GM12873 (cell line): Measurements from ENCODE around the gene PATL2.

Experiments used
- TF ChIP-seq, protein P1 (sequence below): IDR thresholded peaks from 2 replicates; pipeline ENCODE4 v1.5.1; 2012; ENCODE audit warnings: low read depth, mild to moderate bottlenecking, moderate library complexity, low read length, control low read depth; ENCODE audit not compliant: insufficient read depth; ENCODE audit errors: missing control alignments

Gene PATL2

DNA sequence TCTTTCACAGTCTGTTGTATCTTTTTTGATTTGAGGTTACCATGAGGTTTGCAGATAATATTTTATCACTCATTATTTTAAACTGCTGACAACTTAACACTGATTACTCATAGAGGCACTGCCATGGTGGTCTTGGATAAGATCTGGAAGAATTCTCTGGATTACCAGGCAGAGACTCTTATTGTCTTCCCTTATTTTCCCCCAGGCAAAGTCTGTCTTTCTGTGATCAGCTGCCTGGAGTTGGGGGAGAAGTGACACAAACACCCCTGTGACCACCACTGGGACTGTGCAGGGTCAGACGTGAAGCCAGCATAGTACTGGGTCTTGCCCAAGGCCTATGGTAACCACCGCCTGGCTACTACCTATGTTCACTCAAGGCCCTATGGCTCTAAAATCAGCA, 4.7 kb downstream of the PATL2 start:
- TF ChIP-seq, protein P1, sequence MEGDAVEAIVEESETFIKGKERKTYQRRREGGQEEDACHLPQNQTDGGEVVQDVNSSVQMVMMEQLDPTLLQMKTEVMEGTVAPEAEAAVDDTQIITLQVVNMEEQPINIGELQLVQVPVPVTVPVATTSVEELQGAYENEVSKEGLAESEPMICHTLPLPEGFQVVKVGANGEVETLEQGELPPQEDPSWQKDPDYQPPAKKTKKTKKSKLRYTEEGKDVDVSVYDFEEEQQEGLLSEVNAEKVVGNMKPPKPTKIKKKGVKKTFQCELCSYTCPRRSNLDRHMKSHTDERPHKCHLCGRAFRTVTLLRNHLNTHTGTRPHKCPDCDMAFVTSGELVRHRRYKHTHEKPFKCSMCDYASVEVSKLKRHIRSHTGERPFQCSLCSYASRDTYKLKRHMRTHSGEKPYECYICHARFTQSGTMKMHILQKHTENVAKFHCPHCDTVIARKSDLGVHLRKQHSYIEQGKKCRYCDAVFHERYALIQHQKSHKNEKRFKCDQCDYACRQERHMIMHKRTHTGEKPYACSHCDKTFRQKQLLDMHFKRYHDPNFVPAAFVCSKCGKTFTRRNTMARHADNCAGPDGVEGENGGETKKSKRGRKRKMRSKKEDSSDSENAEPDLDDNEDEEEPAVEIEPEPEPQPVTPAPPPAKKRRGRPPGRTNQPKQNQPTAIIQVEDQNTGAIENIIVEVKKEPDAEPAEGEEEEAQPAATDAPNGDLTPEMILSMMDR: no peak

- TF ChIP-seq, protein P1: no peak
These were observed 5.1 kb downstream of the PATL2 start for GRCh38 chr15:44705986-44706385.

- TF ChIP-seq, protein P1: no peak
These were observed 12.5 kb downstream of the PATL2 start for GRCh38 chr15:44698641-44699040.

- TF ChIP-seq, protein P1: no peak
These were observed 14.1 kb downstream of the PATL2 start for GRCh38 chr15:44697014-44697413.

- TF ChIP-seq, protein P1: no peak
These were observed 15.8 kb downstream of the PATL2 start for GRCh38 chr15:44695294-44695693.

DNA sequence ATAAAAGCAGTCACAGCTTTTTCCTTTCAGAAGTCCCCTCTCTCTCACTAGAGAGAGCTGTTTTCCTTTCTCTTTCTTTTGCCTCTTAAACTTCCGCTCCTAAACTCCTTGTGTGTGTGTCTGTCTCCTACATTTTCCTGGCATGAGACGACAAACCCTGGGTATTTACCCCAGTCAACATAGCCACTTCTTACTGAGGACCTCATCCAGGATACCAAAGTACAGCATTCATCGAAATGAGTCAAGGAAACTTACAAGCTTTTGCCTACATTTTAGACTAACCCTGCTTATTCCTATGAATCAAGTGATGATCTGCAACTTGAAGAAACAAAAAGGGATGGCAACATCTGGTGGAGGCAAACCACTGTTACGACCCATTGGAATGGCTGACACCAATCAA, 16.7 kb downstream of the PATL2 start:
- TF ChIP-seq, protein P1: no peak

GRCh38 chr15:44692659-44693058, 18.5 kb downstream of the PATL2 start:
- TF ChIP-seq, protein P1: no peak
